Dedifferentiated amniotic fluid mesenchymal stem cell (primary cell): ENCODE results near the gene KIF5C.

Experiments
- DNase-seq: peaks from one replicate; pipeline ENCODE4 v3.0.0-alpha.2; 2016; ENCODE audit errors: extremely low spot score

The KIF5C gene

GRCh38 chr2:148887350-148888002 is 12.4 kb downstream of the KIF5C start:
- no peak for DNase-seq

- DNase-seq: no peak
Observed at GRCh38 chr2:148888003-148888501, 13.0 kb downstream of the KIF5C start.

- no peak for DNase-seq
Observed at GRCh38 chr2:148888986-148889385, 14.0 kb downstream of the KIF5C start.

GRCh38 chr2:148893906-148894305 is 18.9 kb downstream of the KIF5C start:
- no peak for DNase-seq

GRCh38 chr2:148896136-148896535 is 21.1 kb downstream of the KIF5C start:
- DNase-seq: no peak

GRCh38 chr2:148899638-148900318 is 24.8 kb downstream of the KIF5C start:
- DNase-seq: no peak

- no peak for DNase-seq
Observed at GRCh38 chr2:148900350-148900837, 25.4 kb downstream of the KIF5C start.

GRCh38 chr2:148901142-148901541 is 26.1 kb downstream of the KIF5C start:
- no peak for DNase-seq

GRCh38 chr2:148902798-148903197 is 27.8 kb downstream of the KIF5C start:
- DNase-seq: no peak

- DNase-seq: no peak
Observed at GRCh38 chr2:148903294-148903693, 28.3 kb downstream of the KIF5C start.

- no peak for DNase-seq
Observed at GRCh38 chr2:148903979-148904378, 29.0 kb downstream of the KIF5C start.

GRCh38 chr2:148906124-148906523 is 31.1 kb downstream of the KIF5C start:
- DNase-seq: no peak

- DNase-seq: no peak
Observed at GRCh38 chr2:148907085-148907785, 32.2 kb downstream of the KIF5C start.

GRCh38 chr2:148909114-148909513 is 34.1 kb downstream of the KIF5C start:
- no peak for DNase-seq

- DNase-seq: no peak
Observed at GRCh38 chr2:148913061-148913460, 38.0 kb downstream of the KIF5C start.

- no peak for DNase-seq
Observed at GRCh38 chr2:148913492-148913891, 38.5 kb downstream of the KIF5C start.

GRCh38 chr2:148914463-148914862 is 39.4 kb downstream of the KIF5C start:
- DNase-seq: no peak

GRCh38 chr2:148917431-148917830 is 42.4 kb downstream of the KIF5C start:
- no peak for DNase-seq

- no peak for DNase-seq
Observed at GRCh38 chr2:148918554-148918953, 43.5 kb downstream of the KIF5C start.

- no peak for DNase-seq
Observed at GRCh38 chr2:148920559-148920958, 45.5 kb downstream of the KIF5C start.

- no peak for DNase-seq
Observed at GRCh38 chr2:148922062-148922461, 47.0 kb downstream of the KIF5C start.

GRCh38 chr2:148922776-148923475 is 47.9 kb downstream of the KIF5C start:
- DNase-seq: no peak
